Activated T-helper 1 cell treated with Interleukin-2 at 50 U/mL for 16 hours (primary cell): ENCODE results near the gene SEPHS2.
A peak's percentile ranks its signal among the peaks of the same experiment; 100 is the strongest.
"Not testable (repeated sequence)": the region's sequence is repeated elsewhere in the genome, so short reads cannot be mapped to it uniquely, and the experiment has no call there.

Experiments used
- DNase-seq: peaks from one replicate; pipeline ENCODE4 v3.0.0-alpha.2; 2020; ENCODE audit warnings: low read depth

Gene SEPHS2

GRCh38 chr16:30470170-30470512, 24.5 kb upstream of the SEPHS2 start:
- DNase-seq, result no peak

GRCh38 chr16:30464078-30464477, 18.4 kb upstream of the SEPHS2 start:
- no peak for DNase-seq

DNA sequence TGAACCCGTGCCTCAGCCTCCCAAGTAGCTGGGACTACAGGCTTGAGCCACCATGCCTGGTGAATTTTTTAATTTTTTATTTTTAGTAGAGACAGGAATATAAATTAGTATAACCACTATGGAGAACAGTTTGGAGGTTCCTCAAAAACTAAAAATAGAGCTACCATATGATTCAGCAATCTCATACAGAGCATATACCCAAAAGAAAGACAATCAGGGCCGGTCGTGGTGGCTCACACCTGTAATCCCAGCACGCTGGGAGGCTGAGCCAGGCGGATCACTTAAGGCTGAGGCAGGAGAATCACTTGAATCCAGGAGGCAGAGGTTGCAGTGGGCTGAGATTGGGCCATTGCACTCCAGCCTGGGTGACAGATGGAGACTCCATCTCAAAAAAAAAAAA, 15.8 kb upstream of the SEPHS2 start:
- DNase-seq, result not testable (repeated sequence)

GRCh38 chr16:30459456-30459855, 13.8 kb upstream of the SEPHS2 start:
- no peak for DNase-seq

GRCh38 chr16:30458561-30459394, 13.1 kb upstream of the SEPHS2 start:
- DNase-seq, result peak; percentile 76

DNA sequence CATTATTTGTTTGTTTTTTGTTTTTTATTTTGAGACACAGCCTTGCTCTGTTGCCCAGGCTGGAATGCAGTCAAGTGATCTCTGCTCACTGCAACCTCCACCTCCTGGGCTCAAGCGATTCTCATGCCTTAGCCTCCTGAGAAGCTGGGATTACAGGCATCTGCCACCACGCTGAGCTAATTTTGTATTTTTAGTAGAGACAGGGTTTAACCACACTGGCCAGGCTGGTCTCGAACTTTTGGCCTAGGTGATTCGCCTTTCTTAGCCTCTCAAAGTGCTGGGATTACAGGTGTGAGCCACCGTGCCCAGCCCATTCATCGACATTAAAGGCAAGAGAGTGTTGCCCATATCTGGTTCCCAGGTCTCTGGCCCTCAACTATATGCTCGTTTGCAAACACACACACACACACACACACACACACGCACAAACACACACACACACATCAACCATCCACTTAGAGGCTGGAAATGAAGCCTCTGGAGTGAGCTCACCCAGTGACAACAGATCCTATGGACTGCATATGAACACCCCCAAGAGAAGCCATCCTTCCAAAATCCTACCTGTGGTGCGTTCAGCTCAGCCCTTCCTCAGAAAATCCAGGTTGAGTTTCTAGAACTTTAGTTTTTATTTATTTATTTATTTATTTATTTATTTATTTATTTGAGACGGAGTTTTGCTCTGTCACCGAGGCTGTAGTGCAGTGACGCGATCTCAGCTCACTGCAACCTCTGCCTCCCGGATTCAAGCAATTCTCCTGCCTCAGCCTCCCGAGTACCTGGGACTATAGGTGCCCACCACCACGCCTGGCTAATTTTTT, 12.3 kb upstream of the SEPHS2 start:
- DNase-seq, result no peak

DNA sequence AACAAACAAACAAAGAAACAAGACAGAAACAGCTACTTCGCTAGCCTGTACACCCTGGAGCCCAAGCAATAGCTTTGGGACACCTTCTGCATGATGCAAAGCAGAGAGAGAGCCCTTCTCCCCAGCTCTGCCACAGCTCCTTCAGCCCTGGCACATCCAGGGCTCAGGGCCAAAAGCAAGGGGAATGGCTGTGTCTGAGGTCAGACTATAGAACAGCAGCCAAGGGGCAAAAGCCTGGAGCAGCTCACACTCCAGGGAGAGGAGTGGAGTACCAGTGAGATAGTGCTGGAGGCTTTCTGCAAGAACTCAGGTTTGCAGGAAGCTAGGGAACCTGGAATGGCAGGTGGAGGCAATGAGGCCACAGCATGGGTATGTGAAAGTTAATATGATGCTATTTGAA, 11.6 kb upstream of the SEPHS2 start:
- no peak for DNase-seq

- DNase-seq, result no peak
Measured at GRCh38 chr16:30456302-30456701, 10.6 kb upstream of the SEPHS2 start.

GRCh38 chr16:30452709-30453580, 7.3 kb upstream of the SEPHS2 start:
- not testable (repeated sequence) for DNase-seq

DNA sequence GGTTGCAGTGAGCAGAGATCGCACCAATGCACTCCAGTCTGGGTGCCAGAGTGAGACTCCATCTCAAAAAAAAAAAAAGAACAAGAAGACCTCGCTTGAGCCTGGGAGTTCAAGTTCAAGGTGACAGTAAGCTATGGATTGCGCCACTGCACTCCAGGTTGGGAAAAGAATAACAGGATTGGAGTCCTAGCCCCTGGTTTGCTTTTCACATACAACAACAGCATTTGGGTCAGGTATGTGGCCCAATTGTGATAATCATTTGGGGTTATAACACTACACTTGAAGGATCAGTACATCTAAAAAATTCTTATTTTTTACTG, 3.4 kb upstream of the SEPHS2 start:
- DNase-seq, result no peak

DNA sequence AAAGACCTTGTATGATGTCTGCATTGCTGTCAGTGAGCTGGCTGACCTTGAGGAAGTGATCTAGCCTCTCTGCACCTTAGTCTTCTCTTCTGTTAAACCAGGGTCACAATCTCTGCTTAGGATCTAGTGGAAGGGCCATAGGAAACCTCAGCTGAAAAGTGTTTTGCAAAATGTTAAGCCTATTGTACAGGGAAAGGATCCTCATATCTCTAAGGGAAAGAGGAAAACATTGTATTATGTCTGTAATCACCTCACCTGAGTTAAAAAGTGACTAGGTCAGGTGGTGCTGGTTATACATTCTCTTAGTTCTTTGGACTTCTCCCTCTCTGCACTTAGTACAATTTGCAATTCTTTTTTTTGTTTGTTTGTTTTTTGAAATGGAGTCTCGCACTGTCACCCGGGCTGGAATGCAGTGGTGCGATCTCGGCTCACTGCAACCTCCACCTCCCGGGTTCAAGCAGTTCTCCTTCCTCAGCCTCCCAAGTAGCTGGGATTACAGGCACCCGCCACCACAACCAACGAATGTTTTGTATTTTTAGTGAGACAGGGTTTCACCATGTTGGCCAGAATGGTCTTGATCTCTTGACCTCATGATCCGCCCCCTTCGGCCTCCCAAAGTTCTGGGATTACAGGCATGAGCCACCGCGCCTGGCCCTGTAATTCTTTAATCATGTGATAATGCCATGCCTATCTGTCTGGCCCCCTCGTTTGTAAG, 2.0 kb upstream of the SEPHS2 start:
- DNase-seq, result no peak

DNA sequence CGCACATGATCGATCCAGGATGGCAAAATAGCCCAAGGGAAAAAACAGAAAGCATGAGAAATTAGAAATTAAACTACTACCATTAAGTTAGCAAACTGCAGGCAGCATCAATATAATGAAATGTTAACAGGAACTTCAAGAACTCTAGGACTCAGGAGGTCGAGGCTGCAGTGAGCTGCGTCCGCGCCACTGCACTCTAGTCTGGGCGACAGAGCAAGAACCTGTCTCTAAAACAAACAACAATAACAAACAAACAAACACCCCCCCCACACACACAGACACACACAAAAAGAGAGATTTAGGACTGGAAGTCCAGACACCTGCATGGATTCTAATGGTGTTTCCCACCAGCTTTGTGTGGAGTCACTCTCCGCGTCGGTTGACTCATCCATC, 525 bp upstream of the SEPHS2 start:
- no peak for DNase-seq

GRCh38 chr16:30445149-30445407, 596 bp downstream of the SEPHS2 start:
- no peak for DNase-seq

DNA sequence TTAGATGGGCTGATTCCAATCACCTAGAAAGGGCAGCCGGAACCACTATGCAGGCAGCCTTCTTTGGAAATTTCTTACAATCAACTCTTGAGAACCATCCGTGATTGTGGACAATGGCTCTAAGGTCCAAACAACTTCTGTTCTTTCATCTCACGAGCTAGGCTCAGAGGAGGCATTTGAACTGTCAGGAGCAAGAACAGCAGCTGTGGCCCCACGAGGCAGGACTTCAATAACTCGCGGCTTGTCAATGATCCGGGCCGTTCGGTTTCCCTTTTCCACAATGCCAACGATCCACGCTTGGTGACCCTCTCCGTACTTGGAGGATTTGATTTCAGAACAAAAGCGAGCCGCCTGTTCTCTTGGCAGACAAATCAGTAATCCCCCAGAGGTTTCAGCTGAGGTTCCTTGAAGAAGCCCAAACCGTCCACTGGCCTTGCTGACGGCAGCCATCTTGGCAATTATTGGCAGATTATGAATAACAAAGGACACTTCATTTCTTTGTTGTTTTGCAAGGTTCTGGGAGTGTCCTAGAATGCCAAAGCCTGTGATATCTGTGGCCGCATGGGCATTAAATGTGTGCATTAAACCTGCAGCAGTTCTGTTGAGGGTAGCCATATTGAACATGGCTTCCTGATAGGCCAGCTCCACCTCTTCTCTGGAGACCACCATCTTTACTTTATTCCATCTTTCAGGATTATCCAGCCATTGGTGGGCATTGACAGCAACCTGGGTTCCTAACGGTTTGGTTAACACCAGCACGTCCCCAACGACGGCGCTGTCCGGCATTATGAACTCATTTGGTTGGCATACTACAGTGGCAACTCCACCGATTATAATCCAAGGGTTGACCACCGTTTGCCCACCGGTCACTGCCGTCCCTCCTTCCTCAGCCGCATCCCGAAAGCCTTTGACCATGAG, 1.2 kb downstream of the SEPHS2 start:
- DNase-seq, result no peak

- DNase-seq, result no peak
Measured at GRCh38 chr16:30443631-30444030, 2.0 kb downstream of the SEPHS2 start.

GRCh38 chr16:30439720-30440348, 5.8 kb downstream of the SEPHS2 start:
- DNase-seq, result no peak

DNA sequence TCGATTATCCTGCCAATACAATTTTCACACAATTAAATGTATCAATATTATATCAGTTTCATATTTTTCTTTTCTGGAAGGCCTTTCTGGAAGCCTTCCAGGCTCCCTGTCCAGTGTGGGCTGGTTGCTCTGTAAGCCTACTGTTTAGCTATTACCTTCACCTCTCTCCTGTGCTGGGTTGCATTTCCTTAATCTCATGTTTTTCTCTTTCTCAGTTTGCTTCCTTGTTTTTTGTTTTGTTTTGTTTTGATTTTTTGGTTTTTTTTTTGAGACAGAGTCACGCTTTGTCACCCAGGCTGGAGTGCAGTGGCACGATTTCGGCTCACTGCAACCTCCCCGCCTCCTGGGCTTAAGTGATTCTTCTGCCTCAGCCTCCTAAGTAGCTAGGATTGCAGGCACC, 6.8 kb downstream of the SEPHS2 start:
- no peak for DNase-seq

DNA sequence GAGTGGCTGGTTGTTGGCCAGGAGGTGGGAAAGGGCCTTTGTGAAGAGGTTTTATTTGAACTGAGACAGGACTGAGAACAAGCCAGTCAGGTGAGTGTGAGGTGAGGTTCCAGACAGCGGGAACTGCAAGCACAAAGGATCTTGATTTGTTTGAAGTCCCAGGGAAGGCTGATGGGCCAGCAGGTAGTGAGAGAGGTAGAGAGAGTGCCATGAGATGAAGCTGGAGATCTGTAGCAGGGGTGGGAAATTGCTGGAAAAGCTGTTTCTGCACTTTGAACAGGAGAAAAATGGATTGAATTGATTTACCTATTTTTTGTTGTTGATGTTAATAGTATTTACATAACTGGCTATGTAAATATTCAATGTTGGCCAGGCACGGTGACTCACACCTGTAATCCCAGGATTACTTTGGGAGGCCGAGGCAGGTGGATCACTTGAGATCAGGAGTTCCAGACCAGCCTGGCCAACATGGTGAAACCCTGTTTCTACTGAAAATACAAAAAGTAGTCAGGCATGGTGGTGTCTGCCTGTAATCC, 8.1 kb downstream of the SEPHS2 start:
- DNase-seq, result no peak

DNA sequence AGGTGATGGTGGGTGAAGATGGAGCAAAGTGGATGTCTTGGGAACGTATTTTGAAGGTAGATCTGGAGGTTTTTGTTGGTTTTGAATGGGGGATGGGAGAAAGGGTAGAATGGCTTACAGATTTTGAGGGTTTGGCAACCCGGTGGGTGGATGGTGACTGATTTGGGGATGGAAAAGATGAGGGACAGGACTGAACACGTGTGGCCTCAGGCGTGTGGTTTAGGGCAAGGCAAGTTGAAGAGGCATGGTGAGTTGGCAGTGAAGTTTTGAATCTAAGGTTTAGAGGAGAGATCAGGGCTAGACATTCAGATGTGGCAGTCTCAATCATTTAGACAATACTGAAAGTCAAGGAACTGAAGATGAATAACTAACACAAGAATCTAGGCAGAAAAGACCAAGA, 10.8 kb downstream of the SEPHS2 start:
- DNase-seq, result no peak

DNA sequence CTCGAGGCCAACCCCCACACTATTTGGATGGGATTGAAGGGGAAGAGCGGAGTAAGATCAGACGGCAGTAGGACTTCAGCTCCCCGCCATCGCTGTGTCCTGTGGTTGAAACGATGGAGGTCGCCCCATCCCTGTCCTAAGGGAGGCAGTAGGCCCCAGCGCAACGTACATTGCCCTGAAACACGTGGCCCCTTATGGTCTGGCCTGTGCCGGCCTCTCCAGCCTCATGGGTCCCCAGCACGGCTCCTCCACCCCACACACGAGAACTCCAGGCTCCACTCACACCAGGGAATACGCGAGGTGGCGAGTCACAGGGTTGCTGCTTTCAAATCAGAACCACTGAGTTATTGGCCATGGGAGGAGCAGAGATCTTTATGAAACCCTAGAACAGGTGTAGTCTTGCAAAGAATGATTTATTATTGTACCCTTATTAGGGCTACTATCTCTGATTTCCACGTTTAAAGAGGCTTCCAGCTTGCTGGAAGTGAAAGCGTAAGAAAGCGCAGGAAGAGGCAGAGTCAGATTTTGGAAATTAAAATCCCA, 15.2 kb downstream of the SEPHS2 start:
- DNase-seq, result no peak
